ENCODE data around the gene PAK1.
"Not testable (repeated sequence)": the region's sequence is repeated elsewhere in the genome, so short reads cannot be mapped to it uniquely, and the experiment has no call there.

PAK1 gene

GRCh38 chr11:77309401-77310085 lies 164.4 kb downstream of the PAK1 start:
- no peak for DNase-seq (ENCODE audit: low read depth in 3 of 3)

DNA sequence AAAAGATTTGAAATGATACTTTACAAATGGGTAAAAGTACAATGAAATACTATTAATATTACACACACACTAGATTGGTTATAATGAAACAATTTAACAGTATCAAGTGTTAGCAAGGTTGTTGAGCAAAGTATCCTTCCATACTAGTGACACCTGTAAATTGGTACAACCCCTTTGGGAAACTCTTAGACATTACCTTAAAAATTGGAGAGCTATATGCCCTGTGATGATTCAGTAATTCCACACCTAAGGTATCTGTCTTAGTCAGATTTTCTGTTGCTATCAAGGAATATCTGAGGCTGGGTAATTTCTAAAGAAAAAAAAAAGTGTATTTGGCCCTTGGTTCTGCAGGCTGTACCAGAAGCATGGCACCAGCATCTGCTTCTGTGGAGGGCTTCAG lies 165.1 kb downstream of the PAK1 start:
- no peak for DNase-seq (ENCODE audit: low read depth in 3 of 3)

GRCh38 chr11:77303328-77303727 lies 170.6 kb downstream of the PAK1 start:
- no peak for DNase-seq (ENCODE audit: low read depth in 3 of 3)

GRCh38 chr11:77302752-77303151 lies 171.1 kb downstream of the PAK1 start:
- no peak for DNase-seq (ENCODE audit: low read depth in 3 of 3)

DNA sequence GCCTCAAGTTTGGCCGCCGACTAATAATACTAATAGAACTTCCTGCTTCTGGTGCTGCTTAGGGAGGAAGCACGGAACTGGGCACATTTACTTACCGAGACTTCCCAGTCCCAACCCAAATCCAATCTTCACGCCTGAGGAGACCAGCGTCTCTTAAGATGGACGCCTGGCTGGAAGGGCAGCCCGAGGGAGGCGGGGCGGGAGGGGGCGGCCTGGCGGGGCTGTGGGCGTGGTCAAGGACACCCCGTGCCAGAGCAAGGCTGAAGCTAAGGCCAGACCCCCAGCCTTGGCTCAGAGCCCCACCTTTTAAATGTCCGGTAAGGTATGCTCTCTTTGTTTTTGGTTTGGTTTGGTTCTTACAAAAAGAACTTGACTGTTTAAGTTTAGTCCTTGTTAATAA lies 172.4 kb downstream of the PAK1 start, which contains the start of gene GDPD4:
TSS of gene GDPD4 (minus strand) at position 177 of the 400 bp plus-strand sequence. CDS start 16,549 bp downstream, outside the sequence.
- no peak for DNase-seq (ENCODE audit: low read depth in 3 of 3)

GRCh38 chr11:77300695-77301094 lies 173.2 kb downstream of the PAK1 start:
- no peak for DNase-seq (ENCODE audit: low read depth in 3 of 3)

- DNase-seq (ENCODE audit: low read depth in 3 of 3): not testable (repeated sequence)
Observed at GRCh38 chr11:77300028-77300427, 173.9 kb downstream of the PAK1 start.

DNA sequence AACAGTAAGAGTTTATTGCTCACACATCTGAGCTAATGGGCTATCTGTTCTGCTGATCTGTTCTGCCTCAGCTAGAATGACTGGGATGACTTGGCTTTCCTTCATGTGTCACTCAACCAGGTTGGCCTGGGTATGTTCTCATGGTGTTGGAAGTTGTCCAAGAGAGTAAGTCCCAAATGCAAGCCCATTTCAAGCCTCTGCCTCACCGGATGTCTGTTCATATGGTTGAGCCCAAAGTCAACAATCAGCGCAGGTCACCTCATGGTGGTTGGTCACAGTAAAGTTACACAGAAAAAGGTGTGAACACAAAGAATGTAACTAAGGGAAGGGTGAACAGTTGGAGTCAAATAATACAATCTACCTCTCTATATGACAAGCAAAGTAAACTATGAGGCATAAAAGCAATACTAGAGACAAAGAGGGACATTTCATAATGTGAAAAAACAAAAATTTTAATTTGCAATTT lies 174.3 kb downstream of the PAK1 start:
- DNase-seq (ENCODE audit: low read depth in 3 of 3): no peak

- DNase-seq (ENCODE audit: low read depth in 3 of 3): no peak
Observed at GRCh38 chr11:77294040-77294439, 179.9 kb downstream of the PAK1 start.

DNA sequence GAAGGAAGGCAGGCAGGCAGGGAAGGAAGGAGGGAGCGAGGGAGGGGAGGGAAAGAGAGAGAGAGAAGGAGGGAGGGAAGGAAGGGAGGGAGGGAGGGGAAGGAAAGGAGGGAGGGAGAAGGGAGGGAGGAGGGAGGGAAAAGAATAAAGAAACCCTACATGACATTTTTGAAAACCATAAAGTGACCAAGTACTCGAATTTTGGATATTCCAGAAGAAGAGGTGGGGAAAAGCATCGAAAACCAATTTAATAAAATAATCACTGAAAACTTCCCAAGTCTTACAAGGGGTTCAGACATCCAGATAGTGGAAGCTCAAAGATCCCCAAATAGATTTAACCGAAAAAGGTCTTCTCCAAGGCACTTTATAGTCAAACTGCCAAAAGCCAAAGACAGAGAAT lies 184.2 kb downstream of the PAK1 start:
- DNase-seq (ENCODE audit: low read depth in 3 of 3): no peak

- no peak for DNase-seq (ENCODE audit: low read depth in 3 of 3)
Observed at GRCh38 chr11:77287615-77288273, 186.2 kb downstream of the PAK1 start.

DNA sequence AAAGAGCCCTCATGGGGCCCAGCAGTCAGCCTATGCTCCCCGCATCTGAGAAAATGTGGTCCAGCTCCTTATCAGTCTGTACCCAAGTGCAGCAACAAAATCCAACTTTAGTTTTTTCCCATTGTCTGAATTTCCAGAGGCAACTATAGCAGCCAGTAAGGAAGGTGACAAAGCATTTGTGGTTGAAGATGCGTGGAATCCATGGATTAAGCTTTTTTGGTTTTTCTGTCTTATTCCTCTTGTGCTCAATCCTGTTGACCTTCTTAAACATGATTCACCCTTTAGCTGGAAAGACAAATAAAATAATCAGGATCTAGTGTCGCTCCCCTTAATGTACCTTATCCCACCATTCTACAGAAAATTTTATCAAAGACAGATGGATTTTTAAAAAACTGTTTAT lies 186.8 kb downstream of the PAK1 start:
- DNase-seq (ENCODE audit: low read depth in 3 of 3): no peak

GRCh38 chr11:77284476-77285468 lies 189.1 kb downstream of the PAK1 start:
- DNase-seq (ENCODE audit: low read depth in 3 of 3): no peak

DNA sequence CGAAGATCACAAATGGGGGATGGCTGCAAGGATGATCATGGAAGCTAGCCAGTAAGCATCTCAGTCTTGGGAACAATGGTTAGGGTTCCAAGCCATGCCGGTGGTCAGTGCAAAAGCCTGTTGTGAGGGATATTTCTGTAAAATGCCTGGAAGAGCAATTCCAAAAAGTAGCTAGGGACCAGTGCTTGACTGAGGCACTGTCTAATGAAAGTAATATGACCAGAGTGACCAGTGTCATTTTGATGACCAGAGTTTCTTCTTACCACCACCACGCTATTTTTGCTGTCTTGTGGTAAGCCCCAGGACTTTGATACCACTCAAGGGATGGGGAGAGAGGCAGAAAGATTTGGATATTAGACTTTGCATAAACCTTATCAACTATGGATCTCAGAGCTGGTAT lies 190.8 kb downstream of the PAK1 start:
- no peak for DNase-seq (ENCODE audit: low read depth in 3 of 3)

- DNase-seq (ENCODE audit: low read depth in 3 of 3): no peak
Observed at GRCh38 chr11:77278595-77279506, 195.0 kb downstream of the PAK1 start.

GRCh38 chr11:77276271-77276670 lies 197.6 kb downstream of the PAK1 start:
- no peak for DNase-seq (ENCODE audit: low read depth in 3 of 3)
